Dedifferentiated amniotic fluid mesenchymal stem cell (primary cell): ENCODE measurements around the gene HOOK2.
"Not testable (repeated sequence)": the region's sequence is repeated elsewhere in the genome, so short reads cannot be mapped to it uniquely, and the experiment has no call there.

ENCODE experiments used
- DNase-seq: peaks from one replicate; pipeline ENCODE4 v3.0.0-alpha.2; 2016; ENCODE audit errors: extremely low spot score

The HOOK2 gene, protein sequence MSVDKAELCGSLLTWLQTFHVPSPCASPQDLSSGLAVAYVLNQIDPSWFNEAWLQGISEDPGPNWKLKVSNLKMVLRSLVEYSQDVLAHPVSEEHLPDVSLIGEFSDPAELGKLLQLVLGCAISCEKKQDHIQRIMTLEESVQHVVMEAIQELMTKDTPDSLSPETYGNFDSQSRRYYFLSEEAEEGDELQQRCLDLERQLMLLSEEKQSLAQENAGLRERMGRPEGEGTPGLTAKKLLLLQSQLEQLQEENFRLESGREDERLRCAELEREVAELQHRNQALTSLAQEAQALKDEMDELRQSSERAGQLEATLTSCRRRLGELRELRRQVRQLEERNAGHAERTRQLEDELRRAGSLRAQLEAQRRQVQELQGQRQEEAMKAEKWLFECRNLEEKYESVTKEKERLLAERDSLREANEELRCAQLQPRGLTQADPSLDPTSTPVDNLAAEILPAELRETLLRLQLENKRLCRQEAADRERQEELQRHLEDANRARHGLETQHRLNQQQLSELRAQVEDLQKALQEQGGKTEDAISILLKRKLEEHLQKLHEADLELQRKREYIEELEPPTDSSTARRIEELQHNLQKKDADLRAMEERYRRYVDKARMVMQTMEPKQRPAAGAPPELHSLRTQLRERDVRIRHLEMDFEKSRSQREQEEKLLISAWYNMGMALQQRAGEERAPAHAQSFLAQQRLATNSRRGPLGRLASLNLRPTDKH

DNA sequence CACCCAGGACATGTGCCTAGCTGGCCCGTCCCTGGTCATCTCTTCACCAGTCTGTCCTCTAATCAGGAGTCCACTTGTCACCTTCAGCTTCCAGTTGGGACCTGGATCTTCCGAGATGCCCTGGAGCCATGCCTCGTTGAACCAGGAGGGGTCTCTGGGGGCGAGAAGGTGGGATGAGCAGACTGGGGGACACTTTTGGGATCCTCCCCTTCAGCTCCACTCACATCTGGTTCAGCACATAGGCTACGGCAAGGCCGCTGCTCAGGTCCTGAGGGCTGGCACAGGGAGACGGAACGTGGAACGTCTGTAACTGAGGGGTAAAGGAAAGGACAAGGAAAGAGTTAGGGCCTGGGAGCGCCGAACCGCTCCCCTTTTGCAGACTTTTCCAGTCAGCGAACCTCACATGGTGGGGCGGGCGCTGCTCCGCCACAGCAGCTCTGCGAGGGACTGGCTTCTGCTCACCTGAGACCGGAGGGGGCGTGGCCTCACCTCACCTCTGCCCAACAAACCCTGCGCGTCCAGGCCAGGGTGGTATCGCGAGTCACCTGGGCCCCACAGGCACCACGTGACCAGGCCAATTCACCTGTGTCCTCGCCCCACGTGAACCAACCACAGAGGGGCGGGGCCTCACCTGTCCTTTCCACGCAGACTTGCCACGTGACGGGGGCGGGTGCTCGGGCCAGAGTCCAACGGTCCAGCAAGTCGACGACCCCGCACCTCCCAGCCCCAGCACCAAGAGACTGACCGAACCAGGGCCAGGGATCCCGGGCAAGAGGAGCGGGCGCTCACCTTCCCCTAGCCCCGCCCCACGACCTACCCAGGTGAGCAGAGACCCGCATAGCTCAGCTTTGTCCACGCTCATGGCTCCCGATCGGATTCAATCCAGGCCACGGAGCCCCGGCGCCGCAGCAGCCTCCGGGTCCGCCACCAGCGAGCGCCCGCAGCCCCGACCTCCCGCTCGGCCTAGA lies at the start of gene HOOK2:
HOOK2 (minus strand) TSS at position 965 of the 968 bp plus-strand sequence; CDS start at position 862, 103 bp downstream.
- no peak for DNase-seq

DNA sequence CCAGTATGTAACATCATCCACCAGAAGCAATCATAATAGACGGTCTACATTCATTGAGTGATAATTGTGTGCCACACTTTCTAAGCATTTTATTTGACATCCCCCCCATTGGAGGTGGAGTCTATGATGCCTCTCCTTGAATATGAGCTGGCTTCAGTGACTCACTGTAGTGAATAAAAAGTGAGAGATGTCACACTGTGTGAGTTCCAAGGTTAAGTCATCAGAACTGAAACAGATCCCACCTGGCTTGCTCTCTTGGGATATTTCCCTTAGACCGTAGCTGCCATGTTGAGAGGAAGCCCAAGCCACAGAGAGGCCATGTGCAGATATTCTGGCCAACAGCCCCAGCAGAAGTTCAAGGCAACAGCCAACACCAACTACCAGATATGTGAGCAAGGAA lies 46.4 kb upstream of the HOOK2 start:
- no peak for DNase-seq

DNA sequence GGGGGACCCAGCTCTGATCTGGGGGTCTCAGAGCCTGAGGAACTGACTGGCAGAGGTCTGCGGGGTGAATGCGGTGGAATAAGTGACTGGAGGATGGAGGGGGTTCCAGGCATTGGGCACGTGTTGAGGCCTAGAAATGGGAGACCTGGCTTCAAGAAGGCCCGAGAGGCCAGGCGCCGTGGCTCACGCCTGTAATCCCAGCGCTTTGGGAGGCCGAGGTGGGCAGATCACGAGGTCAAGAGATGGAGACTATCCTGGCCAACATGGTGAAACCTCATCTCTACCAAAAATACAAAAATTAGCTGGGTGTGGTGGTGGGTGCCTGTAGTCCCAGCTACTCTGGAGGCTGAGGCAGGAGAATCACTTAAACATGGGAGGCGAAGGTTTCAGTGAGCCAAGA lies 42.5 kb upstream of the HOOK2 start:
- DNase-seq: not testable (repeated sequence)

DNA sequence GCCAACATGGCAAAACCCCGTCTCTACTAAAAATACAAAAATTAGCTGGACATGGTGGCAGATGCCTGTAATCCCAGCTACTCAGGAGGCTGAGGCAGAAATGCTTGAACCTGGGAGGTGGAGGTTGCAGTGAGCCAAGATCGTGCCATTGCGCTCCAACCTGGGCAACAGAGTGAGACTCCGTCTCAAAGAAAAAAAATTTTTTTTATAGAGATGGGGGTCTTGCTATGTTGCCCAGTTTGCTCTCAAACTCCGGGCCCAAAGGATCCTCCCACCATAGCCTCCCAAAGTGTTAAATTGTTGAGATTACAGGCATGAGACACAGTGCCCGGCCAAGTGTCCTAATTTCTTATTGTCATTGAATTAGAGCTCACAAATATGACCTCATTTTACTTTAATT lies 41.8 kb upstream of the HOOK2 start:
- not testable (repeated sequence) for DNase-seq

DNA sequence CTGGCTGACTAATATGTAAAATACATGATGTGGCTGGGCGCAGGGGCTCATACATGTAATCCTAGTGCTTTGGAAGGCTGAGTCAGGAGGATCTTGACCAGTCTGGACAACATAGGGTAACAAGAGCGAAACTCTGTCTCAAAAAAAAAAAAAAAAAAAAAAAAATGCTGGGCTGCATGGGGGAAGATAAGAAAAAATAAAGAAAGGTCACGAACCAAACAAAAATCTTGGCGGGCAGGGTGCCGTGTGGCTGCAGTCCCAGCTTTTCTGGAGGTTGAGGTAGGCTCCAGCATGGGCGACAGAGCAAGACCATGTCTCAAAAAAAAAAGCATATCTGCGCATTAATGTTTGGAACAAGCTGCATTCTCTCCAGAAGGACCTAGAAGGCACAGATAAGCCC lies 39.7 kb upstream of the HOOK2 start:
- DNase-seq: no peak

DNA sequence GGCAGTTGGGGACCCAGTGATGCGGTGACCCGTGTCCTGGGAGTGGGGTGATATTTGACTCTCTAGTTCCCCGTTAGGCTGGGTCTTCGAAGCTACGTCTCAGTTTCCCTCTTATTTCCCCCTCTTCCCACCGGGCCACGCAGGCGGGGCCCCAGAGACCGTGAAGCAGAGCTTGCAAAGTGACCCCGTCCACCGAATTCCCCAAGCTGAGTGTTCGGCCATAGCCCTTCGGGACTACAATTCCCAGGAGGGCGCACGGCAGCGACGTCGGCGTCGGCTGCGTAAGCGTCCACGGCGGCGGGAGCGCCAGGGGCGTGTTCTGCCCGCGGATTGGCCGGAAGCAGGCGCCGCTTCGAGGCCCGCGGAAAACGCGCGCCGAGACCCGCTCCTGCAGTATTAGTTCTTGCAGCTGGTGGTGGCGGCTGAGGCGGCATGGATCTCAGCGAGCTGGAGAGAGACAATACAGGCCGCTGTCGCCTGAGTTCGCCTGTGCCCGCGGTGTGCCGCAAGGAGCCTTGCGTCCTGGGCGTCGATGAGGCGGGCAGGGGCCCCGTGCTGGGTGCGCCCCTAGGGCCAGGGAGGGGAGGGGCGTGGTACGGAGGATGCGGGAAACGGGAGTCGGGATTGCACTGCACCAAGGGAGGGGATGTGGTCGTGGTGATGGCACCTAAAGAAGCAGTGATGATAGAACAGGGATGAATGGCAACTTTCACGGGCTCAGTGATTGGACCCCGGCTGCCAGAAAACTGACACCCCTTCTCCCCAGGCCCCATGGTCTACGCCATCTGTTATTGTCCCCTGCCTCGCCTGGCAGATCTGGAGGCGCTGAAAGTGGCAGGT lies 31.1 kb upstream of the HOOK2 start, which contains the start of gene RNASEH2A:
RNASEH2A (plus strand) TSS at position 343 of the 840 bp plus-strand sequence; CDS start at position 433, 90 bp downstream.
- DNase-seq: peak; percentile 82

DNA sequence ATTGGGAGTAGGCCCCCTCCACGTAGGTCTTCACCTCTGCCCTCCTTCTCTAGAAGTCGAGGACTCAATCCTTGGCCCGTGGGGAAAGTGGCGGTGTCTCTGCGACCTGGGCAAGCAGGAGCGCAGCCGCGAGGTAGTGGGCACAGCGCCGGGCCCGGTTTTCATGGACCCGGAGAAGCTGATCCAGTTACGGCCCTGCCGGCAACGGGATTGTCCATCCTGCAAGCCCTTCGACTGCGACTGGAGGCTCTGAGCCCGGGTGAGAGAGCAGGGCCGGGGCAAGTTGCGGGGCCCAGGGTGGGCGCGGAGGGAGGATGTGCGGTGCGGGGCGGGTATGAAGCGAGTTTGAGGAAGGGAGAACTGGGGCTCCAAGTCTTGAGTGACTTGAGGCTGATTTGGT lies 28.7 kb upstream of the HOOK2 start:
- no peak for DNase-seq

DNA sequence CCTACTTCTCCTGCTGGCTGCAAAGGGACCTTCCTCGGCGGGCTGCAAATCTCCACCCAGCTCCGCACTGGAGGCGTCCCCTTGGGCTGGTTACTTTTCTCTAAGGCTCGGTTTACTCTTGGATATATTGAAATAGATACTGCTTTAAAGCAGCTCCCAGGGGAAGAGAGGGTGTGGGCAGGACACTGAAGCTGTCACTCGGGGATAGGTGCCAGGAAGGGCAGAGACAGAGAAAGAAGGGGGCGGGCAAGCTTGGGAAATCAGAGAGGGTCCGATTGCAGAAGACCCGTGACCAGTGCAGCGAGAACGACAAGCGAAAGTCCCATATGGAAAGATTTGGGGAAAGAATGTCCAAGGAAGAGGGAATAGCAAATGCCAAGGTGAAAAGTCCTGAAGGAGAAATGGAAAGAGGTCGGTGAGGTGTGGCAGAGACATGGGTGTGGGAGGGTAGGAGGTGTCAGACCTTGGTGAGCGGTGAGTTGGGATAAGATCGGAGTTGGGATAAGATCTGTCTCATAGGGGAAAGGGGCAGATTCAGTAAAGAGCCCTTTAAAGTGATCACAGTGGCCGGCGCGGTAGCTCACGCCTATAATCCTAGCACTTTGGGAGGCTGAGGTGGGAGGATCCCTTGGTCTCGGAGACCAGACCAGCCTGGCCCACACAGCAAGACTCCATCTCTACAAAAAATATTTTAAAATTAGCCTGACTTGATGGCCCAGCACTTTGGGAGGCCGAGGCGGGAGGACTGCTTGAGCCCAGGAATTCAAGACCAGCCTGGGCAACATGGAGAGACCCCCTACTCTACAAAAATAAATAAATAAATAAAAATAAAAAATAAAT lies 27.1 kb upstream of the HOOK2 start:
- DNase-seq: no peak

DNA sequence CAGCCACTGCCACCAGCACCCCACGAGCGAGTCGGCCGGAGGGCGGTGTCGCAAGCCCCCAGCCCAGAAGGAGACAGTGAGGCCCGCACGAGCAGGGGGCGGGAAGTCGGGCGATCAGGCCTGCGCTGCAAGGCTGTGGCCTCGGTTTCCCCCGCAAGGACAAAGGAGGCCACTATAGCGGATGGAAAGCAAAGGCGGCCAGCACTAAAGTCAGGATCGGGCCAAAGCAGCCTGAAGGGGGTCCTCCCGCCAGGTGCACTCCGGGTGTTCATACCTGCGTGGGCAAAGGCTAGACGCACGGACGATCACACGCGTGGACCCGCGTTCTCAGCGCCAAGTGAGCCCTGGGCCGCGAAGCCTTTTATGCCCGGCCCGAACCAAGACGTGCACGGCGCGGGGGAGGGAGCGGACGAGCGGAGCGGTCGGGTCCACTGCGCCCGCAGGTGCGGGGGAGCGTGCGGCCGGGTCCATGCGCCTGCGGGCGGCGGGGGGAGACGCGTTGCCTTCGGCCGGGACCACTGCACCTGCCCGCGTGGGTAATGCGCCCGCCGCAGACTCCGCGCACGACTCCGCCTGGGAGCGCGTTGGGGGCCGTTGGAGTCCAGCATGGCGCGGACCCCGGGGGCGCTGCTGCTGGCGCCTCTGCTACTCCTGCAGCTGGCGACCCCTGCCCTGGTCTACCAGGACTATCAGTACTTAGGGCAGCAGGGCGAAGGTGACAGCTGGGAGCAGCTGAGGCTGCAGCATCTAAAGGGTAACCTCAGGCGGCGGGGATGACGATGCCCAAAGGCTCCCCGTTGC lies 26.3 kb upstream of the HOOK2 start, which contains the start of the genes PRDX2 and THSD8:
PRDX2 (minus strand) TSS at position 335 of the 801 bp plus-strand sequence. CDS start 539 bp downstream, outside the sequence.
THSD8 (plus strand) TSS at position 604 of the 801 bp plus-strand sequence; CDS start at position 607, 3 bp downstream.
- no peak for DNase-seq

DNA sequence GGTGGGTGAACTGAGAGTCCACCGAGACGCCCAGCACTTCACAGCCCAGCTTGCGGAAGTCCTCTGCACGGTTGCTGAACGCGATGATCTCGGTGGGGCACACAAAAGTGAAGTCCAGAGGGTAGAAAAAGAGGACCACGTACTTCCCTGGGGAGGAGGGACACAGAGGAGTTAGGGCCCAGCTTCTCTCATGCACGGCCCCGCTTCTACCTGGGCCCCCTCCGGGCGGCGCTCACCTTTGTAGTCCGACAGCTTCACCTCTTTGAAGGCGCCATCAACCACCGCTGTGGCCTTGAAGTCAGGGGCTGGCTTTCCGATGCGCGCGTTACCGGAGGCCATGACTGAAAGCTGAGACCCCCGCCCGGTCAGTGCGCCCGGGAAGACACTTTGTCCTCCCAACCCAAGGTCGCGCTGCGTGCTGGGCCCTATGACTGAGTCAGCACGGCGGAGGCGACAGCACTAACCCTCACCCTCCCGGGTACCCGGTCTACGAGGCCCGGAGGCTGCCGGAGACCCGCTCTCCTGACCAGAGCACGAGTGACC lies 25.6 kb upstream of the HOOK2 start:
- no peak for DNase-seq

DNA sequence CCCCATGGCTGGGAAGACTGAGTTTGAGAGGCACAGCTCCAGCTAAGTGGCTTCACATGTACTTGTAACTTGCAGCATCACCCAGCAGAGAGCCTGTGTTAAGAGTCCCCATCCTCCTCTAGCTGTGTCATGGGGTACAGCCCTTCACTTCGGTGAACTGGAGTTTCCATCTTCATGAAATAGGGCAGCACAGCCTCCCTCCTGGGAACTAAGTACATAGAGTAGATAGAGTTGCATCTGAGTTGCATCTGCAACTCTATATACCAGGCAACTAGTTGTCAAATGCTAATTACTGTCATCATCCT lies 25.1 kb upstream of the HOOK2 start:
- DNase-seq: no peak

DNA sequence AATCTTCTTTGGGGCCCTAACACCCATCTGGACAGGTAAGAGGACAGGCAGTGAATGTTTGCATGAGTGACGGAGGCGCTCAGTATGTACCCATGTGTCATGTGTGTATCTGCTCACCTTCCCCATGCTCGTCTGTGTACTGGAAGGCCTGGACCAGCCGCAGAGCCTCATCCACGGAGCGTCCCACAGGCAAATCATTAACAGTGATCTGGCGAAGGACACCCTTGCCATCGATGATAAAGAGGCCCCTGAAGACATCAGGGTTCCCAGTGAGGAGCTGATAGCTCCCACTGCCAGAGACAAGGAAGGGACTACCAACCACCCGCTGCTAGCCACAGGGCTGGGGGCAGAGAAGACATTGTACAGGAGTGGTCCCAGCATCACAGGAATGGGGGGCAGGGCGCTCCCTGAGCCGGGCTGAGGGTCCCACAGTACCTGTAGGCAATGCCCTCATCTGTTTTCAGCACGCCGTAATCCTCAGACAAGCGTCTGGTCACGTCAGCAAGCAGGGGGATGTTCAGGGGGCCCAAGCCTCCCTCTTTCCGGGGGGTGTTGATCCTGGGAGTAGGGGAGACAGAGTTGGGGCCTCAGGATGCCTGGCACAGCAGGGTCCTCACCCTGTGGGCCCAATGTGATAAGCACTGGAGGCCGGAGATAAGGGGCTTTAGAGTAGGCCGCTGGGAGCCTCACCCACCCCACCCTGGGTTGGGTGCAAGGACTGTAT lies 24.6 kb upstream of the HOOK2 start:
- DNase-seq: no peak

DNA sequence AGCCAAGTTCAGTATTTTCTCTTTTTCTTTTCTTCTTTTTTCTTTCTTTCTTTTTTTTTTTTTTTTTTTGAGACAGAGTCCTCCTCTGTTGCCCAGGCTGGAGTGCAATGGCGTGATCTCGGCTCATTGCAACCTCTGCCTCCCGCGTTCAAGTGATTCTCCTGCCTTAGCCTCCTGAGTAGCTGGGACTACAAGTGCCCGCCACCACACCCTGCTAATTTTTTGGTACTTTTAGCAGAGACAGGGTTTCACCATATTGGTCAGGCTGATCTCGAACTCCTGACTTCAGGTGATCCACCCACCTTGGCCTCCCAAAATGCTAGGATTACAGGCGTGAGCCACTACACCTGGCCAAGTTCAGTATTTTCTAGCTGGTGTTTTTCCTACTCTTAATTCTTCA lies 22.3 kb upstream of the HOOK2 start:
- DNase-seq: not testable (repeated sequence)

DNA sequence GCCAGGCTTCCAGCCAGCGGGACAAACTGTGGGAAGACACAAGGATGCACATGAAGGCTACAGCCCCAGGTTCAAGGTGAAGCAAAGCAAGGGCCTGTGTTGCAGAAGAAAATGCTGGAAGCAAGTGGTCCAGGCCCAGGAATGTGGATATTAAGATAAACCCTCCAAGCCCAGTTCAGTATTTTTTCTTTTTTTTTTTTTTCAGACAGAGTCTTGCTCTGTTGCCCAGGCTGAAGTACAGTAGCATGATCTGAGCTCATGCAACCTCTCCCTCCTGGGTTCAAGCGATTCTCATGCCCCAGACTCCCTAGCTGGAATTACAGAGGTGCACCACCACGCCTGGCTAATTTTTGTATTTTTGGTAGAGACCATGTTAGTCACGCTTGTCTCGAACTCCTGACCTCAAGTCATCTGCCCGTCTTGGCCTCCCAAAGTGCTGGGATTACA lies 21.8 kb upstream of the HOOK2 start:
- no peak for DNase-seq

DNA sequence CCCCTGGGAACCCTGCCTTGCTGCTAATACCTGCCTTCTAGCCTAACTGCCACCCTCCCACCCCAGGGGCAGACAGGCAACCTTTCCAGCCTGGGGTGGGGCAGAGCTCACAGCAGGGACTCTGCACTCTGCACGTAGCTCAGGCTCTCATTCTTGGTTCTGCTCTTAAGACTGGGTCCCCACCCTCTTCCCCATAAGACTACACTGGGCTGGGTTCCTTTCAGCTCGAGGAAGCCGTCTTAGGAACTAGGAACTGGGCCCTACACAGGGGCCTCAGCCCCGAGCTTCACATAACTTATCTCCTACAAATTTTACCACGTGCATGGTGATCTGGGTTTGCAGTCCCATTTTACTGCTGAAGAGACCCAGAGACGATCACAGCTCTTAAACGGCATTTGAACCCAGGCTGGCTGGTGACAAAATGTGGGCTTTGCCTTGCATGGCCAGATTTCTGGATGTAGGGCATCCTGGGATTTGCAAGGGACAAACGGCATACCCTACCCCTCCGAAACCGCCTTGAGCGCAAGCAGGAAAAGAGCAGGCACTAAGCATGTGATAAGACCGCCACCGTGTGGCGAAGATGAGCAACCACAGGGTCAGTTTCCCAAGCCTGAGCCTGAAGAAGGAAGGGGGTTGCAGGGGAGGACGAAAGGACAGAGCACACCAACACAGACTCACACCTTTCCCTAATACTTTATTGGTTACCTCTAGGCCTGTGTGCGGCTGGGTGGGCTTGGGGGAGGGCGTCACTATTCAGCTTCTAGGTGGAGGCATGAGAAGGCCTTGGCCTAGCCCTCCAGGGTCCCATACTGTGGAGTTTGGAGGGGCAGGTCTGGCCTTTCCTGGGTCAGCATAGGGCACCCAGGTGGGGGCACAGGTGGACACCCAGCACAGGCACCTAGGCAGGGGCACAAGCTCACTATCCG lies 21.1 kb upstream of the HOOK2 start:
- DNase-seq: peak; percentile 77

DNA sequence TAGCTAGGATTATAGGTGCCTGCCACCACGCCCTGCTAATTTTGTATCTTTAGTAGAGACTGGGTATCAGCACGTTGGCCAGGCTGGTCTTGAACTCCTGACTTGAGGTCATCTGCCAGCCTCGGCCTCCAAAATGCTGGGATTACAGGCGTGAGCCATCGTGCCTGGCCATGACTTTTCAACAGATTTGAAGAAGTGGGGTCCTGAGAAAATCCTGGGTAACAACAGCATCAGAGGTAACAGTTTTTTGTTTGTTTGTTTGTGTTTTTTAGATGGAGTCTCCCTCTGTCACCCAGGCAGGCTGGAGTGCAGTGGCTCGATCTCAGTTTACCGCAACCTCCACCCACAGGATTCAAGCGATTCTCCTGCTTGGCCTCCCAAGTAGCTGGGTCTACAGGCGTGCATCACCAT lies 19.6 kb upstream of the HOOK2 start:
- DNase-seq: no peak
